GM23338 (cell line): ENCODE results near the gene AOPEP. TPM values are rescaled to one million over a fixed set of nuclear protein-coding genes. Genes with fewer than 3 reads are reported as not detected.

Experiments used
- ATAC-seq: fragments of 200-7000 bp; cut with Tn5 transposase; 3 replicates; pipeline ENCODE4 v1.9.1; 2020
- DNase-seq: peaks from one replicate; pipeline ENCODE4 v3.0.0-alpha.2; 2015; ENCODE audit warnings: low spot score
- H2AFZ ChIP-seq: fragments of 200-600 bp; sonication (generic); 2 replicates; pipeline ENCODE4 v1.8.0; 2016; ENCODE audit warnings: antibody characterized with exemption, mild to moderate bottlenecking, moderate library complexity
- H3F3A ChIP-seq: fragments of 200-600 bp; sonication (generic); replicated peaks from 2 replicates; pipeline ENCODE4 v1.8.0; 2017; ENCODE audit warnings: antibody characterized with exemption, mixed run types, low read depth
- H3K27ac ChIP-seq: fragments of 200-600 bp; sonication (generic); 2 replicates; pipeline ENCODE4 v1.6.1; 2016; ENCODE audit warnings: low read depth
- H3K27me3 ChIP-seq: fragments of 200-600 bp; sonication (generic); 2 replicates; pipeline ENCODE4 v1.8.0; 2016; ENCODE audit warnings: mild to moderate bottlenecking, mixed run types, moderate library complexity; ENCODE audit not compliant: insufficient read depth
- H3K36me3 ChIP-seq: fragments of 200-600 bp; sonication (generic); 2 replicates; pipeline ENCODE4 v1.8.0; 2016; ENCODE audit warnings: mild to moderate bottlenecking; ENCODE audit not compliant: insufficient read depth
- H3K4me1 ChIP-seq: fragments of 200-600 bp; sonication (generic); 2 replicates; pipeline ENCODE4 v1.8.0; 2016; ENCODE audit warnings: mild to moderate bottlenecking, moderate library complexity; ENCODE audit not compliant: insufficient read depth
- H3K4me2 ChIP-seq: fragments of 200-600 bp; sonication (generic); 2 replicates; pipeline ENCODE4 v1.7.1; 2017; ENCODE audit warnings: mixed run types
- H3K4me3 ChIP-seq: fragments of 200-600 bp; sonication (generic); 2 replicates; pipeline ENCODE4 v1.6.1; 2016; ENCODE audit warnings: mixed run types
- H3K79me2 ChIP-seq: fragments of 200-600 bp; sonication (generic); replicated peaks from 2 replicates; pipeline ENCODE4 v1.8.0; 2017; ENCODE audit warnings: mild to moderate bottlenecking; ENCODE audit not compliant: insufficient read depth
- H3K9me2 ChIP-seq: fragments of 200-600 bp; sonication (generic); 2 replicates; pipeline ENCODE4 v1.8.0; 2017; ENCODE audit not compliant: insufficient read depth
- H4K20me1 ChIP-seq: fragments of 200-600 bp; sonication (generic); replicated peaks from 2 replicates; pipeline ENCODE4 v1.8.0; 2017; ENCODE audit warnings: mild to moderate bottlenecking; ENCODE audit not compliant: insufficient read depth
- H3K27ac Mint-ChIP-seq: 2 replicates; pipeline ENCODE4 v1.8.0; 2020; ENCODE audit warnings: inconsistent platforms, mild to moderate bottlenecking, moderate library complexity, mixed read lengths
- H3K27me3 Mint-ChIP-seq: 3 replicates; pipeline ENCODE4 v1.8.0; 2022; ENCODE audit warnings: low read depth, mild to moderate bottlenecking, moderate library complexity, mixed read lengths, inconsistent platforms; ENCODE audit not compliant: insufficient read depth, poor library complexity
- H3K36me3 Mint-ChIP-seq: 3 replicates; pipeline ENCODE4 v1.8.0; 2021; ENCODE audit warnings: low read depth, mild to moderate bottlenecking, inconsistent platforms, moderate library complexity, mixed read lengths
- H3K4me1 Mint-ChIP-seq: 3 replicates; pipeline ENCODE4 v1.8.0; 2020; ENCODE audit warnings: mild to moderate bottlenecking, inconsistent platforms, mixed read lengths
- H3K4me3 Mint-ChIP-seq: 3 replicates; pipeline ENCODE4 v1.8.0; 2021; ENCODE audit warnings: moderate library complexity, mild to moderate bottlenecking, inconsistent platforms, mixed read lengths
- H3K9me3 Mint-ChIP-seq: 3 replicates; pipeline ENCODE4 v1.8.0; 2020; ENCODE audit warnings: moderate library complexity, mild to moderate bottlenecking, inconsistent platforms, mixed read lengths
- CREB1 ChIP-seq: fragments of 250-450 bp; sonication (Bioruptor Pico); IDR thresholded peaks from 2 replicates; pipeline ENCODE4 v1.5.0; 2020; ENCODE audit warnings: low read depth, mild to moderate bottlenecking, moderate library complexity
- EZH2phosphoT487 ChIP-seq: fragments of 200-600 bp; sonication (generic); IDR thresholded peaks from one replicate; pipeline ENCODE4 v1.8.1; 2018; ENCODE audit warnings: antibody characterized with exemption; ENCODE audit not compliant: unreplicated experiment
- JUNB ChIP-seq: IDR thresholded peaks from one replicate; pipeline ENCODE4 v1.6.1; 2016; ENCODE audit warnings: antibody characterized with exemption; ENCODE audit not compliant: unreplicated experiment
- STAT1 ChIP-seq: IDR thresholded peaks from one replicate; pipeline ENCODE4 v1.6.1; 2016; ENCODE audit warnings: antibody characterized with exemption; ENCODE audit not compliant: unreplicated experiment
- polyA plus RNA-seq: library from polyadenylated mRNA; unstranded; fragments of >200 nt; fragmentation: Nextera tagmentation; extraction: Ambion mirVana; gene quantifications from 2 replicates; pipeline ENCODE4 v1.2.1, GENCODE V29; 2016
- total RNA-seq: library from RNA; depleted of rRNA; stranded (reverse); fragments of >200 nt; shearing (Covaris generic); gene quantifications from 2 replicates; pipeline ENCODE4 v1.2.3, GENCODE V29; 2014
- TF ChIP-seq, protein P1 (sequence below): fragments of 250-450 bp; sonication (Bioruptor Pico); IDR thresholded peaks from 2 replicates; pipeline ENCODE4 v1.5.0; 2020; ENCODE audit warnings: mild to moderate bottlenecking, moderate library complexity
- TF ChIP-seq, protein P2 (sequence below): IDR thresholded peaks from 2 replicates; pipeline ENCODE4 v1.6.1; 2016; ENCODE audit warnings: antibody characterized with exemption

Gene AOPEP
- total and polyA plus RNA-seq, 2 experiments from 2014 or later: 7.0 to 16.5 TPM

DNA sequence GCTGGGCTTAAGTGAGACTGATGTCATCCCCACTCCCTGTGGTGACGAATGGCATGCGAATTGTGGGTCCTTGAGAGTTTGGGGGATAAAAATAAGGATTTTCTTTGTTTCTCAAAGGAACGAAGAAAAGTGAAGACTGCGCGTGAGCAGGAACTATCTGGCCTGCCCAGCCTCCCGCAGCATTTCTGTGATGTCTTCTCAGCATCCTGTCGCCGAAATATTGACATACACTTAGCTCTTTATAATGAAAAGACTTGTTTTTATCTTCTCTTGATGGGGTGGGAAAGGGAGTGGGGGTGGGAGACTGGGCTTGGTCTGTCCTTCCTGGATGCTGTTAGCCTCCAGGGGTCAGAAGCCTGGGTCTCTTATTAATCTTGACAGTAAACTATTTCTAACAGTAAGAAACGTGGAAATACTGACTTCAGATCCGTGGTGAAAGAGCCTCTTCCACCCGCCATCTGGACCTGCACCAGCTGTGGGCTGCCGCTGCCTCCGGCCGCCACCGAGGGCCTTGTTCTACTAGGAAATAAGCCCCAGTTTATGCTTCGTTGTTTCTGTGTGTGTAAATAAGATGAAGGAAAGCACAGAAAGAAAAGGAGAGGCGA is 351.4 kb downstream of the AOPEP start (continued):
- TF ChIP-seq, protein P1, sequence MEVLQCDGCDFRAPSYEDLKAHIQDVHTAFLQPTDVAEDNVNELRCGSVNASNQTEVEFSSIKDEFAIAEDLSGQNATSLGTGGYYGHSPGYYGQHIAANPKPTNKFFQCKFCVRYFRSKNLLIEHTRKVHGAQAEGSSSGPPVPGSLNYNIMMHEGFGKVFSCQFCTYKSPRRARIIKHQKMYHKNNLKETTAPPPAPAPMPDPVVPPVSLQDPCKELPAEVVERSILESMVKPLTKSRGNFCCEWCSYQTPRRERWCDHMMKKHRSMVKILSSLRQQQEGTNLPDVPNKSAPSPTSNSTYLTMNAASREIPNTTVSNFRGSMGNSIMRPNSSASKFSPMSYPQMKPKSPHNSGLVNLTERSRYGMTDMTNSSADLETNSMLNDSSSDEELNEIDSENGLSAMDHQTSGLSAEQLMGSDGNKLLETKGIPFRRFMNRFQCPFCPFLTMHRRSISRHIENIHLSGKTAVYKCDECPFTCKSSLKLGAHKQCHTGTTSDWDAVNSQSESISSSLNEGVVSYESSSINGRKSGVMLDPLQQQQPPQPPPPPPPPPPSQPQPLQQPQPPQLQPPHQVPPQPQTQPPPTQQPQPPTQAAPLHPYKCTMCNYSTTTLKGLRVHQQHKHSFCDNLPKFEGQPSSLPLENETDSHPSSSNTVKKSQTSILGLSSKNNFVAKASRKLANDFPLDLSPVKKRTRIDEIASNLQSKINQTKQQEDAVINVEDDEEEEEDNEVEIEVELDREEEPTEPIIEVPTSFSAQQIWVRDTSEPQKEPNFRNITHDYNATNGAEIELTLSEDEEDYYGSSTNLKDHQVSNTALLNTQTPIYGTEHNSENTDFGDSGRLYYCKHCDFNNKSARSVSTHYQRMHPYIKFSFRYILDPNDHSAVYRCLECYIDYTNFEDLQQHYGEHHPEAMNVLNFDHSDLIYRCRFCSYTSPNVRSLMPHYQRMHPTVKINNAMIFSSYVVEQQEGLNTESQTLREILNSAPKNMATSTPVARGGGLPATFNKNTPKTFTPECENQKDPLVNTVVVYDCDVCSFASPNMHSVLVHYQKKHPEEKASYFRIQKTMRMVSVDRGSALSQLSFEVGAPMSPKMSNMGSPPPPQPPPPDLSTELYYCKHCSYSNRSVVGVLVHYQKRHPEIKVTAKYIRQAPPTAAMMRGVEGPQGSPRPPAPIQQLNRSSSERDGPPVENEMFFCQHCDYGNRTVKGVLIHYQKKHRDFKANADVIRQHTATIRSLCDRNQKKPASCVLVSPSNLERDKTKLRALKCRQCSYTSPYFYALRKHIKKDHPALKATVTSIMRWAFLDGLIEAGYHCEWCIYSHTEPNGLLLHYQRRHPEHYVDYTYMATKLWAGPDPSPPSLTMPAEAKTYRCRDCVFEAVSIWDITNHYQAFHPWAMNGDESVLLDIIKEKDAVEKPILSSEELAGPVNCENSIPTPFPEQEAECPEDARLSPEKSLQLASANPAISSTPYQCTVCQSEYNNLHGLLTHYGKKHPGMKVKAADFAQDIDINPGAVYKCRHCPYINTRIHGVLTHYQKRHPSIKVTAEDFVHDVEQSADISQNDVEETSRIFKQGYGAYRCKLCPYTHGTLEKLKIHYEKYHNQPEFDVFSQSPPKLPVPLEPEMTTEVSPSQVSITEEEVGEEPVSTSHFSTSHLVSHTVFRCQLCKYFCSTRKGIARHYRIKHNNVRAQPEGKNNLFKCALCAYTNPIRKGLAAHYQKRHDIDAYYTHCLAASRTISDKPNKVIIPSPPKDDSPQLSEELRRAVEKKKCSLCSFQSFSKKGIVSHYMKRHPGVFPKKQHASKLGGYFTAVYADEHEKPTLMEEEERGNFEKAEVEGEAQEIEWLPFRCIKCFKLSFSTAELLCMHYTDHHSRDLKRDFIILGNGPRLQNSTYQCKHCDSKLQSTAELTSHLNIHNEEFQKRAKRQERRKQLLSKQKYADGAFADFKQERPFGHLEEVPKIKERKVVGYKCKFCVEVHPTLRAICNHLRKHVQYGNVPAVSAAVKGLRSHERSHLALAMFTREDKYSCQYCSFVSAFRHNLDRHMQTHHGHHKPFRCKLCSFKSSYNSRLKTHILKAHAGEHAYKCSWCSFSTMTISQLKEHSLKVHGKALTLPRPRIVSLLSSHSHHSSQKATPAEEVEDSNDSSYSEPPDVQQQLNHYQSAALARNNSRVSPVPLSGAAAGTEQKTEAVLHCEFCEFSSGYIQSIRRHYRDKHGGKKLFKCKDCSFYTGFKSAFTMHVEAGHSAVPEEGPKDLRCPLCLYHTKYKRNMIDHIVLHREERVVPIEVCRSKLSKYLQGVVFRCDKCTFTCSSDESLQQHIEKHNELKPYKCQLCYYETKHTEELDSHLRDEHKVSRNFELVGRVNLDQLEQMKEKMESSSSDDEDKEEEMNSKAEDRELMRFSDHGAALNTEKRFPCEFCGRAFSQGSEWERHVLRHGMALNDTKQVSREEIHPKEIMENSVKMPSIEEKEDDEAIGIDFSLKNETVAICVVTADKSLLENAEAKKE (CRISPR knock-in tag): no peak
- TF ChIP-seq JUNB: no peak

DNA sequence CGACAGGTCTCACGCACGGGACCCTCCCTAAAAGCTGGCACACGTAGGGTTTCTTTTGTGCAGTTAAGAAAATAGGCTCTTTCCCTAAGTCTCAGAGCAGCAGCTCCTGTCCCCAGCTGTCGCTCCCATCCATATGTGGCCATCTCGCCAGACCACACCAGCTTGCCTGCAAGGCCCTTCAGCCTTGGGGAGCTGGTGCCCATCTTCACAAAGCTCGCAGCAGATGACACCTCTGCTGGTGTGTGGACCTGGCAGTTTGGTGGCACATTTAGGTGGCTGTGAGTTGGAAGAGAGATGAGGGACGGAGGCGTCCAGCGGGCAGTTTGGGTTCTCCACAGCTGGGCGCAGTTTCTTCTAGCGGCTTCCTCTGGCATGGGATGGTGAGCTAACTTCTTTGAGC is 352.0 kb downstream of the AOPEP start:
- no peak overlapping the region for H3K4me3 ChIP-seq
- H3K27me3 ChIP-seq: no peaks in the 10 kb centered on the region
- no peak overlapping the region for H3K4me2 ChIP-seq
- ATAC-seq (no peak), DNase-seq (no peak)
- H4K20me1 ChIP-seq: no peaks in the 10 kb centered on the region; the same call in 1 of the 2 replicates
- Mint-ChIP-seq H3K27ac (no peak overlapping the region), H3K9me3 (no peaks in the 10 kb centered on the region), H3K4me1 (peaks cover 35% of the 10 kb centered on the region), H3K36me3 (no peaks in the 10 kb centered on the region; the same call in 2 of the 3 replicates), H3K4me3 (no peak overlapping the region), H3K27me3 (peaks cover 11% of the 10 kb centered on the region)
- H3K4me1 ChIP-seq: 0 out of 2 replicates have a peak, but pooled peaks cover 8% of the 10 kb centered on the region
- no peaks in the 10 kb centered on the region for H3K36me3 ChIP-seq
- no peaks in the 10 kb centered on the region for H3K79me2 ChIP-seq
- 0 out of 2 replicates have a peak overlapping the region, but pooled peaks have one; percentile 59 for H3K27ac ChIP-seq
- H2AFZ ChIP-seq: no peak overlapping the region
- no peaks in the 10 kb centered on the region for H3K9me2 ChIP-seq
- H3F3A ChIP-seq: no peaks in the 10 kb centered on the region
- no peak for TF ChIP-seq CREB1 (CRISPR knock-in tag)
- TF ChIP-seq JUNB: no peak
- no peak for TF ChIP-seq EZH2phosphoT487
- TF ChIP-seq, protein P2, sequence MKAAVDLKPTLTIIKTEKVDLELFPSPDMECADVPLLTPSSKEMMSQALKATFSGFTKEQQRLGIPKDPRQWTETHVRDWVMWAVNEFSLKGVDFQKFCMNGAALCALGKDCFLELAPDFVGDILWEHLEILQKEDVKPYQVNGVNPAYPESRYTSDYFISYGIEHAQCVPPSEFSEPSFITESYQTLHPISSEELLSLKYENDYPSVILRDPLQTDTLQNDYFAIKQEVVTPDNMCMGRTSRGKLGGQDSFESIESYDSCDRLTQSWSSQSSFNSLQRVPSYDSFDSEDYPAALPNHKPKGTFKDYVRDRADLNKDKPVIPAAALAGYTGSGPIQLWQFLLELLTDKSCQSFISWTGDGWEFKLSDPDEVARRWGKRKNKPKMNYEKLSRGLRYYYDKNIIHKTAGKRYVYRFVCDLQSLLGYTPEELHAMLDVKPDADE: no peak
- no peak for TF ChIP-seq STAT1
- TF ChIP-seq, protein P1 (CRISPR knock-in tag): no peak
